Ramos (cell line): ENCODE results near the gene IGF1.

Experiments
- in situ Hi-C: fragments of 300-500 bp; cut with MboI; formaldehyde crosslinking; loops from one replicate; pipeline ENCODE4 v1.14.3; 2022; ENCODE audit warnings: low sequenced_read_pairs; ENCODE audit not compliant: unreplicated experiment

Gene IGF1

DNA sequence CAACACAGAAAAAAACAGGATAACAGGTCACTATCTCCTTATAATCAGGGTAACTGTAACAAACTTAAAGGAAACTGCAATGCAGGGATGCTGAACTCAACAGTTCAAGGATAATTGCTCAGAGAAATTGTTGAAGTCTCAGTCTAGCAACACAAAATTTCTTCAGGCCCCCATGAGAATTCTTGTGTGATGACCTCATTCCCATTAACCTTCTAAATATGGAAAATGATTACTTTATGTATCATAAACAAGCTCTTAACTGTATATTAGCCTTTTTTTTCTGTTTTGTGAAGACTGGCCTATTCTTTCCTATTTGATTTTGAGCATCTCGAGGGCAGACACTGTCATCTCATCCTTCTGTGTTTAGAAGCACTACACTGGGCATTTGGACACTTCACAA lies 47.1 kb downstream of the IGF1 start:
- in situ Hi-C loops: no loop called here

DNA sequence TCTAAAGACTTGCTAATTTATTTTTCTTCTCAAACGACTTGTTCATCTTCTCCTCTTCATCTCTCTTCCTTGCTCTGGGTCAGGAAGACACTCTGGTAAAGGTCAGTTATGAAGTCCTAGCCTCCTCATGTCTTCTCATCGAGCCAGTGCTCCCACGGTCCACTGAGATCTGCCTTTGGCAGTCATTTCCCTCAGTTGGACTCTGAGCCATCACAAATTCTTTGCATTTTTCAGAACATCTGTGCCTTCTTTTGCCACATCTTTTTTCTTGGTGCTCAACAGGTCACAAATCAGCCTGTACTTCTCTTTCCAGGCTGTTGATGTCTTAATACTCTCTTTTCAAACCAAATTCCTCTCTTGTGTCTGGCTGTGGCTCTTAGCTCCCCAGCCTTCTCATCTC lies 49.7 kb downstream of the IGF1 start:
- in situ Hi-C loops: no loop called here

DNA sequence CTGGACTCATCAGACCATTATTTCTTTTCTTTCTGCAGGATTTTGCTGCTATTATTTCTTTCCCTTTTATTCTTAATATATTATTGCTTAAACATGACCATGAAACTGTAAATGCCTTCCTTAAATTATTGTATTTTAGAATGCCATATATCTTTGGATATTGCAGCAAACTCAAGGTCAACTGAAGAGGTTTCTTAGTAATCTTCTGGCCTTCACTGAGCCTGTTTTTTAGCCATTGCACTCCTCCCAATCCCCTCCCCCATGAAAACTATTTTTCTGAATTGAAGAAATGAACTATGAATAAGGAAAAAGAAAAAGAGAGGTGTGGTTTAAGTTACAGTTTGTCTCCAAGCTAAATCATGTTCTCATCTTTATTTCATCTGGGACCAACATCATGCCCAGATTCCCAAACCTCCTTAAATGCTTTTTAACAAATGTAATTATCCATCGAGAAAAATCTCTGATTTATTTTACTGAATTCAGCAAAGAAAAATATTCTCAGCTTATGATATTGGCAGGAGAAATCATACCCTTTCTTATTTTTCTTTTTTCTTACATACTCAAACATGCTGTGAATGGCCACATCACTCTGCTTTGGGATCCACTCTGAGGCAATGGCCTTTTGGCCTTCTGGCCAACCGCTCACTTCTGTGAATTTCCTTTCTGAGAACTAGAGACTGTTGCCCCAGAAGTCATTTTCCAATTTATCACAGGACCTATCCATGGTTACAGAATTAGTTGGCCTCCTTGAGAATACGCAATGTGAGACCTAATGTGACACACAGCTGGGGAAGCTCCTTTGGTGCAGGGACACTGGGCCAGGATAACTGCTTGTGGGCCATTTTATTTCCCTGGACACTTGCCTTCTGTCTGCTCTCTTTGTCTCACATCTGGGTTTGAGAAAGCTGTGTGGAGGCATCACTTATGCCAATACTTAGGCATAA lies 50.9 kb downstream of the IGF1 start:
- in situ Hi-C loops: no loop called here

DNA sequence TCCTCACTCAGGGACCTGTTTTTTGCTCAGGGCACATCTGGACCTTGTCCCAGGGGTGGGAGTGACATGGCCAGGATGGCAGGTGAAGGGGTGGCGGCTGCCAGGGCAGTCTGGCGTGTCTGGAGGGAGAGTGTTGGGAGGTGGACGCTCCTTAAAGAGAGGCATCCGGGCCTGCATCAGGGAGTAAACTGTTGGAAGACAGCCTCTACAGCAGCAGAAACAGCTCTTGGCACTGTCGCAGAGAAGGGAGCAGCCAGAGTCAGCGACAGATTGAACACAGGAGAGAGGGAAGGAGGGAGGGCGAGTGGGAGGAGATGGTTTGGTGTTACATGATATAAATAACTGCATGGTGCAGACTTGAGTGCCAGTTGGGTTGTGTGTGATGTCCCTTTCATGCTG lies 52.8 kb downstream of the IGF1 start:
- in situ Hi-C loops: no loop called here

DNA sequence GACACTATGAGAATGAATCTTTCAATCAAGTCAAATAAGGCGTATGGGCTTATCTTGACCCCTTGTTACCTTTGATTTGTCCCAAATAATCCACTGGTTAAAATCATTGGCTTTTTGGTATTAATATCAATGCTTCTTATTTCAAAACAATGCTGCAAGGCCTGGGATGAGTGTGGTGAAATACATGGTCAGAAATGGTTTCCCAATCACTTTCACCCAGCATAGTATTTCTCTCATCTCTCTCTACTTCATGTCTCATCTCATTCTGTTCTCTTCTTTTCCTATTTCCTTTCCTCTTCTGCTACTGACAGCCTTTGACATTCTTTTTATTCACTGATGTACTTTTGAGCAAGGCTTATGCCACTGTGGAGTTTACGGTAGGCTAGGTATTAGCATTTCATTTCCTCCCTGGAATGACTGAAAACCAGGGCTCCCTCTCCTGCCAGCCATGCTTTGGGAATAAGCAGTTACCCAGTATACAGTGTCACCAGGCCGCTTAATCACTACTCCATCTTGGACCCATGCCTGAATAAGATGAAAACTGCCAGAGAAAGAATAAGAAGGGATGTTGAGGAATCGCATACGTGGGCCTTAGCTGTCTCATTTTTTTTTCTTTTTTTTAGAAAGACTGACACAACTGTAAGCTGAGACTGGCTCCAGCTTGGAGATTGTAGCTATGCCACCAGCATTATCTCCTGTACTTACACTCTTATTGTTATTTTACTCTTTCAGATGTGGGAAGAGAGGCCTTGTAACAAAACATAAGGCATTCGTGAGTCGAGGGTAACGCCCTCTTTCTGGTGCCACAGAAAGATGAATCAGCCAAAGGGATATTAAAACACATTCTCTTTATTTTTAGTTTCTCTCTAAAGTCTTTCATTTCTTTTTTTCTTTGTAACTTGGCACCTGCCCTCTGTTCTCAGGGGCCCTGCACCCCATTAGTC lies 53.5 kb downstream of the IGF1 start:
- in situ Hi-C loops: no loop called here

DNA sequence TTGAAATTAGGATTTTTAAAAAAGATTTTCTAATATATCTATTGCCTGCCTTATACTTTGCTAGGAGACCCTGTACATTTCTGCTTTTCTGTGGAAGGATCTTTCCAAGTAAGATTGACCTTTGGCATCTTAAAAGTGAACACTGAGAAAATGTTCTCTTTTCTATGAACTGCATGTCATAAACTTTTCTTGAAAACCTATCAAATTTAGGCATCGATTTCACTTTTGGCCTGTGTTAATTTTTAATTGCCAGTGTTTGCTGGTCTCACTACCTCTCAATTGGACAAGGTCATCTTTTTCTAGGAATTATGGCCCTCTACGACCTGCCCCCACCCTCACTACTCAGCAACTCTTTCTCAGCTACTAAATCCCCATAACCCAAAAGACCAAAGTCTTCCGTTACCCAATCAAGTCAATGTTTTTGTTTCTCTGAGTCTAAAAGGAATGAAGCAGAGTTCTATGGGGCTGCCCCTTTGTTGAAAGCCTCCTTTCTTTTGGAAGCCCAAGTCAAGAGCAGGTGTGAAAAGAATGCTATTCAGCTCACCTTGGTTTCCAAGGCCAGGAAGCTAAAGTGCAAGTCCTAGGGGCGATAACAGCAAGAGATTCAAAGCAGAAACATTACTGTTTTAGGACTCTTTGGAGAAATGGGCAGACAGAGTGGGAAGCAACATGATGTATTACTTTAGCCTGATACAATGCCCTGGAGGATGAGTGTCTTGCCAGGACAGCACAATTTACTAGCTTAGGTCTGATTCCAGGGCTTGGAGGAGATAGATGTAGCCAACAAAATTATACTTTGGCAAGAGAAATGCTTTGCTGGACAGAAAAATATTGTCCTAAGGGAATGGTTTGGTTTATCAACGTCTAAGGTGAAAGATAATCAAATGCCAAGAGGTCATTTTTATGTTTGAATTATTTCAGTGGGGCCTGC lies 55.0 kb downstream of the IGF1 start:
- in situ Hi-C loops: no loop called here

DNA sequence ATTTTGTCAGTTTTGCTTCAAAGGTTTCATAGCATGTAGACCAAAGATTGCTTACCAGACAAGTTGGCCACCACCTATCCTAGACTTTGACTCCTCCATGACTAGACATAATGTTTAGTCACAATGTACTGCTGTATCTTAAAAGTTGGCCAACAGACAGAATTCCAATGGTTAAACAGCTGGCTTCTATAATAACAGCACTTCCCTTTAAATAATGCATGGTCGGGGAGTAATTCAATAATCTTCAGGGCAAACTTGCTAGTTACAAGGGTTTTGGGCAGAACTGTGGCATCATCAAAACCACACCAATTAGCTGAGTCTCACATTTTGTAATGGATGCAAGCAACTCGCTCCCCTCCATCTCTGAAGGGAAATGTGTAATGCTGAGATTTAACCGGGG lies 56.9 kb downstream of the IGF1 start:
- in situ Hi-C loops: no loop called here

DNA sequence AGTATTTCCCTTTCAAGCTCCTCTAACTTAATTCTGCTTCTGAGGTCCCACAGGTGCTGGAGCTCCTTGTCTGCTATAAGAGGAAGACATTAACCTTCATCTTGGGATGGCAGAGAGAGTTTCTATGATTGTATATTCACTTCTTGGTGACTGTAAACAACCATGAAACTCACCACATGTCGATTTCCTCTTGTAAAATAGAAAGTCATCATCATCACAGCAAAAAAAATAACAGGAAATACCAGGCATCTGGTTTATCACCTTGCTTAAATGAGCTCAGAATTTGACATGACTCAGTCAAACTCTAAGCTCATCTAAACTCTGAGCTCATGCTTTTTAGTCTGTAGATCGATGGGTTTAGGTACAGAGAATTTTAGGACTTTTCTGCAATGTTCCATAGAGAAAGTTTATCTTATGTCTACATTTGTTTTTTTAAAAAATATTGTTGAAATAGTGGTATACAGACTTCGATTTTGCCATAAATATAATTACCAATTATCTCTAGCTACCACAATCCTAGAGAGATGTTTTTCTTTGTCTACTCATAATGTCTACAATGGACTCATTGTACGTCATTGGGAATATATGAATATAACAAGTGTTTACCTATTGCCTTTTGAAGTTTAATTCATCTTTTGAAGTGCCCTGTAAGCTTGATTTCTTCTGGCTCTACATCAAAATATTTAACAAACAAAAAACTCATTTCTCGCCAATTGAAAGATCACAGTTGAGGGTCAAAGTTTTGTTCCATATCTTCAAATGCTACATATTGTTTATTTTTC lies 58.4 kb downstream of the IGF1 start:
- in situ Hi-C loops: no loop called here

DNA sequence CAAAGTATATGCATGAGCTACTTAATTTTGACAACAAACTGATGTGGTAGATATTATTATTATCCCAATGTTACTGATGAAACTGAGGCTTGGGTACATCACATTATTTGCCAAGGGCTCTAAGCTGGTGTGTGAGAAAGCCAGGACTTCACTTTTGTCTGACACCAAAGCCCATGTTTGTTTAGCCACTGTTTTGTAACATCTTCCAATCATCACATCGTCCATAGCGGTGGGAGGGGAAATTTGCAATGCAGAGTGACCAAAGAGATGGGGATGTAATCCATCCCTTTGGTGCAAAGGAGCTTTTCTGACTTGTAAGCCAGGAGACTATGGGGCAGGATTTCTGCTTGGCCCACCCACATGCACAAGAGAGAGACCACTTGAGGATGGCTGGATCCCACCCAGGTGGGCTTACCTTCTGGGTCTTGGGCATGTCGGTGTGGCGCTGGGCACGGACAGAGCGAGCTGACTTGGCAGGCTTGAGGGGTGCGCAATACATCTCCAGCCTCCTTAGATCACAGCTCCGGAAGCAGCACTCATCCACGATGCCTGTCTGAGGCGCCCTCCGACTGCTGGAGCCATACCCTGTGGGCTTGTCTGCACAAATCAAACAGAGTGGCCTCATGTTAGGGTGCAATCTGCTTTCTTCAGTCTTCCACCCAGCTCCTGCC lies 61.1 kb downstream of the IGF1 start:
- in situ Hi-C loops: no loop called here

DNA sequence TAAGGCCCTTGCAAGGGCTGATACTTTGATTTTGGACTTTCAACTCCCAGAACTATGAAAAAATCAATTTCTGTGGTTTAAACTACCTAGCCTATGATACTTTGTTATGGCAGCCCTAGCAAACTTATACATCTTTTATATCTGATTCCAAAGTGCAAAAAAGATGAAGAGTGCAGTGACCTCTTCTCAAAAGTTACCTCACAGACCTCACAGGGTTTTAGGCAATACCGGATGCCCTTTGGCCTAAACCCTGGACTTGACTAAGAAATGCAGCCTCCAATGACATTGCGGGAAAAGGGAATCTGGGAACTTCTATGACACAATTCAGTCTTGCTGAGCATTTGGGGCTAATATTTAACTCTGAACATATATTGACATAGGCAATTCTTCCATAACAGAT lies 63.3 kb downstream of the IGF1 start:
- in situ Hi-C loops: no loop called here

DNA sequence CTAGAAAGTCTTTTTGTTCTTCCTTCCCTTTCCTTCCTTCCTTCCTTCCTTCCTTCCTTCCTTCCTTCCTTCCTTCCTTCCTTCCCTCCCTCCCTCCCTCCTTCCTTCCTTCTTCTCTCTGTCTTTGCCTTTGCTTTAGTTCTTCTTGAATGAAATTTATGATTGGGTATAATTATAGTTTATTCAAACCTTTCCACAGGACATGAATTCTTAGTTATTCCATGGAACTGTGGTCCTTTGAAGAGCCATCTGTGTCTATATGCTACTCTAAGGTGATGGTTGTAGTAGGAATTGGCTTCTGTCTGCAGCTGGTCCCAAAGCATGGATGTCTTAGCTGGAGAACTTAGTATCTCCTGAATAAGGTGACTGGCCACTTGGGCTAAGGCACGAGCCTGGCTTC lies 64.8 kb downstream of the IGF1 start:
- in situ Hi-C loops: no loop called here

DNA sequence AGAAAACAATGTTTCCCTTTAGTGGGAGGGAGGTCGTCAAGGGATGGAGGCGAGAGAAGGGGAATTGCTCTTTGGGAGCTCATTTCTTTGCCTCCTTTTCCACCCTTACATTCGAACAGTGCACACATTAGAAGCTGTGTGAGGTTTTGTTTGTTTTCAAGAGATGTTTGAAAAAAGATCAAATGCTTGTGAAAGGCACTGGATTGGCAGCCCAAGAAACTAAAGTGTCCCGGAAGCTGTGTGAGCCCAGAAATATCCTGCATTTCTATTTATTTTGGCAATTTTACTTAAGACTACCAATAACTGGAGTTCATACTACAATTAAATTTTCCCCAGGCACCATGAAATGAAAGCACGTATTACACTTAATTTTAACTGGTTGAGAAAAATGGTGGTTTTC lies 67.0 kb downstream of the IGF1 start:
- in situ Hi-C loops: no loop called here

DNA sequence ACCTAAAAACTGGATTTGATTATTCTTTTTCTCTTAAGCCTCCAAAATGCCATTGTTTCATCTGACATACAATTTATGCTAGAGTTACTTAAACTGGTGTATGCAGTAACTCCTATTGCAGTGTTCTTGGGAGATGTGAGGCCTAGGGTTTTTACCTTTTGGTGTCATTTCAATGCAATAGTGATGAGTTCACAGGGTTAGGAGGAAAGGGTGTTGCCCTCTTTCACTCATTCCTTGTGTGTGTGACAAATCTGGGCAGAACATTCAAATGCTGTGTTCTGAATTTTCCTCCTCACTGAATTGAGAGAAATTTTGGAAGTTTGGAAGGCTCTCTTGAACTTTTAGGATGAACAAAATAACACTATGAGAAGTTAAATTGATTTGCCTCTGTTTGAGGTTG lies 69.9 kb downstream of the IGF1 start:
- in situ Hi-C loops: no loop called here

DNA sequence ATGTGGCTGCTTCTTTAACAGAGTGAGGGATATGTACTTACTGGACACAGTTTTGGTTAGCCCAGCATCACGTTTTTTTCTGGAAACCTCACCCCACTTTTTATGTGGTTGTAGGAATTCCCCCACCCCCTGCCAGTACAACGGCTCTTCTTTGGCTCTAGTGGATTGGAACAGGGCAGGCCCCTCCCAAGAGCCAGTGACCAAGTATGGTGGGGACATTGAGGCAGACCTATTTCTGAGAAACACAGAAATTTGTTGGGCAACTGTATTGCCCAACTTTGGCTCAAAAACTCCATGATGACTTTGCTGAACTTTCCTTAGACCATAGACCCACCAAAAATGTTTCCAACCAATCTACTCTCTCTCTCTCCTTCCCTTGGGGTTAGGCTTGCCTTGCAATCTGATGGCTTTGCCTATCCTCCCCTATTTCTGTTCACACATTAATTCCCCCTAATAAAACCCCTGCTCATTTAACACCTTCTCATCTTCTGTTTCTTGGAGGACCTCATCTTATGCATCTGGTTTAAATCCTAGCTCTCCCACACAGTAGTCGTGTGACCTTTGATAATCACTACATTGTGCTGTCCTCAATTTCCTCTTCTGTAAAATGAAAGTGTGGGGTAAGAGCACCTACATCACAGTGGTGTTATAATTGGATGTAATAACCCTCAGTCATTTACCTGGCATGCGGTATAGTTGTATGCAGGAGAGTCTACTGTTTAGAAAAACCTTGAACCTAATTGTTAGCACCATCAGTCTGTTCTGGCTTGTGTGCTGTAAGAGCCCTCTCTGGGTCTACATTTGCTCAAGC lies 71.7 kb downstream of the IGF1 start:
- in situ Hi-C loops: no loop called here

DNA sequence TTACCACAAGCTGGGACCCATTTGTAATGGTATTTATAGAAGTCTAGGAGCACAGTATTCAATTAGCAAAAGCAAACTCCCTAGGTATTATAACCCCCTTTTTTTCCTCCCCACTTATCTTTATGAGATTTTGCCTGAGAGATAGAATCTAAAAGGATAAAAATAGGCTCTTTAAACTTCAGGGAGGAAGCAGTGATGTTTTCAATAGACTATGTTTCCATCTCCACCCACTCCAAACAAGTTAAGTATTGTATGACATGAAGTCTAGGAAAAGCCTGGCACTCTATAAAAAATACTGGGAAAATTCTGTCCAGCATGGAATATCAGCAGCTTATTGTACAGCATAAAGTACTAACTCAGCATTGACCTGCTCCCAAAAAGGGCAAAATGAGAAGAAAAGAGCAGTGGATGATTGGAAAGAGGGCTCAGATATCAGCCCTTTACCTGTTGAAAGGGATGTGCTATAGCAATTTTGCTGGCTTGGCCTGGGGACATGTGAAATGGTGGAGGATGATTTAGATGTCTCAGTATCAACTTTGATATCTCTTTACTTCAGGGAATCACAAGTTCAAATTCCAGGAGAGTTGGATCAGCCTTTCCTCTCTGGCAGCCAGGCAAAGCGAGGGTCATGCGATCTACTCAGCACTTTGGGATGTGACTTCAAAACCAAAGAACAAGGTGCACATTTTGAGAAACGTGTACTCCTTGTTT lies 72.4 kb downstream of the IGF1 start:
- in situ Hi-C loops: no loop called here

DNA sequence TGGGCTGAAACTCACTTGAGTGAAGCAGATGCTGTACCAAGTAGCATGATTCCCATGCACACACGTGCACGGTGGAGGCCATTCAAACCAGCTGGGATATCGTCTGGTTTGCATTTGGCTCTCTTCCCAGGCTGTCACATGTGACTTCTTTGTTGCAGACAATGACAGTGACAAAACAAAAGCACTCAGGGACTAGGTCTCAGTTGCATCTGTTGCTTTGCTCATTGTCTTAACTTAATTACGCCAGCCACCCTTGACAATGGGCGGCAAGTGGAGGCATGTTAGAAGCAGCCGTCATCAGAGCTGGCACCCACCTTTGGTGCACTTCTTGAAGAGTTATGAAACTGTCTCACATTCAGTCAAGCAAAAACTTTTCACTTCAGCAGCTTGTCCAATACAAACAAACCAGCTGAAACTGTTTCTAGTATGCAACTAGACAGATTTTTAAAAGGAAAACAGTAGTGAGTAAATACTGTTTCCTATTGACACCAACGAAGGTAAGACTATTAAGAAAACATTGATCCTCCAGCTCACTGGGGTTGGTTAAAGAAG lies 74.3 kb downstream of the IGF1 start:
- in situ Hi-C loops: no loop called here

DNA sequence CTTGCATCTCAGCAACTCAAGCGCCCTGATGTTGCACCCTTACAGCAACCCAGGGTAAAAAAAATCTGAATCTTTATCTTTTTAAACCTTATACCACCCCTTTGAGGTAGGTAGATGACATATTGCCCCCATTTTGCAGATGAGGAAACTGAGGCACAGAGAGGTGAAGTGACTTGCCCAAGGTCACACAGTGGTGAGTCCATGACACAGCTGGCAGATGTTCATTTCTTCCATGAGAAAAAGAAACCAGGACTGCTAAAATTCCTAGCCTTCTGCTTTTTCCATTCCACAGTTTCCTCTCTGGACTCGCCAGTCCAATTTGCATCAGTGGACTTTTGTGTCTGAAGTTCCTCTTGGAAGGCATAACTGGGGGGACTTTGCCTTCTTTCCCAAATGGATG lies 79.3 kb downstream of the IGF1 start:
- in situ Hi-C loops: no loop called here
